ENCODE data around the gene PIH1D1. TPM values are rescaled to one million over a fixed set of nuclear protein-coding genes. Genes with fewer than 3 reads are reported as not detected.
A peak's percentile ranks its signal among the peaks of the same experiment; 100 is the strongest.

Gene PIH1D1
- total RNA-seq, 1 experiment from 2014 or later: 116 TPM

DNA sequence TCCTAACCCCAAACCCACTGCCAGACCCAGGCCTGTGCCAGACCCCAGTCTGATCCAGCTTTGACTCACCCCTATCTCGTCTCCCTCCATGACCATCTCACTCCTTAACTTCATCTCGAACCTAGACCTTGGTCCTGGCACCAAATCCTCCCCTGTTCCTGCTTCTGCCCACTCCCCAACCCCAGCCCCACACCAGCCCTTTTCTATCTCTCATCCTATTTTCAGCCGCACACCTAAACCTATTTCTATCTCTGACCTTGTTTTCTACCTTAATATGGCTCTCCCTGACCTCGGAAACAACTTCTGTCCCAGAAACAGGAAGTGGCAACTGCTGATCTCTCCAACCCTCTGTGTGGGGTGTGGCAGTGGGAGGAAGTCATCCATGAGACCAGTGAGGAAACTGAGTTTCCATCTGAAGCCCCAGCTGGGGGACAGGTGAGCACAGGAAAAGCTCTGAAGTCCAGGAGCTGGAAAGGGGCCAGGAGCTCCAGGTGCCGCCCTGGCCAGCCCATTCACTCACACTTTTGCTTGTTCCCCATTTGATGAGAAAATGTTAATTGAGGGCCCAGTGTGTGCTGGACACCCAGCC, 42.1 kb downstream of the PIH1D1 start:
- Mint-ChIP-seq H3K36me3 (ENCODE audit: insufficient read depth, unreplicated experiment) (no peaks in the 10 kb centered on the region), H3K4me1 (ENCODE audit: insufficient read depth, unreplicated experiment) (no peaks in the 10 kb centered on the region), H3K27ac (ENCODE audit: low read depth, unreplicated experiment) (no peak overlapping the region), H3K9me3 (ENCODE audit: unreplicated experiment) (no peaks in the 10 kb centered on the region), H3K27me3 (ENCODE audit: insufficient read depth, unreplicated experiment) (peaks cover 12% of the 10 kb centered on the region), H3K4me3 (ENCODE audit: unreplicated experiment) (no peak overlapping the region)
- intact Hi-C loops (cut with micrococcal nuclease): no loop called here
- ChIA-PET POLR2A (no interaction called here), CTCF (interaction anchor here (0.6 kb wide), 1 partner anchor 15 kb away, joined by 4 read pairs; no protein-coding TSS in a partner anchor)
- no TSS peak for BruUV-seq (replicated peaks)
- TF ChIP-seq, protein P1, sequence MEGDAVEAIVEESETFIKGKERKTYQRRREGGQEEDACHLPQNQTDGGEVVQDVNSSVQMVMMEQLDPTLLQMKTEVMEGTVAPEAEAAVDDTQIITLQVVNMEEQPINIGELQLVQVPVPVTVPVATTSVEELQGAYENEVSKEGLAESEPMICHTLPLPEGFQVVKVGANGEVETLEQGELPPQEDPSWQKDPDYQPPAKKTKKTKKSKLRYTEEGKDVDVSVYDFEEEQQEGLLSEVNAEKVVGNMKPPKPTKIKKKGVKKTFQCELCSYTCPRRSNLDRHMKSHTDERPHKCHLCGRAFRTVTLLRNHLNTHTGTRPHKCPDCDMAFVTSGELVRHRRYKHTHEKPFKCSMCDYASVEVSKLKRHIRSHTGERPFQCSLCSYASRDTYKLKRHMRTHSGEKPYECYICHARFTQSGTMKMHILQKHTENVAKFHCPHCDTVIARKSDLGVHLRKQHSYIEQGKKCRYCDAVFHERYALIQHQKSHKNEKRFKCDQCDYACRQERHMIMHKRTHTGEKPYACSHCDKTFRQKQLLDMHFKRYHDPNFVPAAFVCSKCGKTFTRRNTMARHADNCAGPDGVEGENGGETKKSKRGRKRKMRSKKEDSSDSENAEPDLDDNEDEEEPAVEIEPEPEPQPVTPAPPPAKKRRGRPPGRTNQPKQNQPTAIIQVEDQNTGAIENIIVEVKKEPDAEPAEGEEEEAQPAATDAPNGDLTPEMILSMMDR (IDR thresholded peaks at IDR 0.05; ENCODE audit: unreplicated experiment): no peak
- no peak for DNase-seq (ENCODE audit: unreplicated experiment)

DNA sequence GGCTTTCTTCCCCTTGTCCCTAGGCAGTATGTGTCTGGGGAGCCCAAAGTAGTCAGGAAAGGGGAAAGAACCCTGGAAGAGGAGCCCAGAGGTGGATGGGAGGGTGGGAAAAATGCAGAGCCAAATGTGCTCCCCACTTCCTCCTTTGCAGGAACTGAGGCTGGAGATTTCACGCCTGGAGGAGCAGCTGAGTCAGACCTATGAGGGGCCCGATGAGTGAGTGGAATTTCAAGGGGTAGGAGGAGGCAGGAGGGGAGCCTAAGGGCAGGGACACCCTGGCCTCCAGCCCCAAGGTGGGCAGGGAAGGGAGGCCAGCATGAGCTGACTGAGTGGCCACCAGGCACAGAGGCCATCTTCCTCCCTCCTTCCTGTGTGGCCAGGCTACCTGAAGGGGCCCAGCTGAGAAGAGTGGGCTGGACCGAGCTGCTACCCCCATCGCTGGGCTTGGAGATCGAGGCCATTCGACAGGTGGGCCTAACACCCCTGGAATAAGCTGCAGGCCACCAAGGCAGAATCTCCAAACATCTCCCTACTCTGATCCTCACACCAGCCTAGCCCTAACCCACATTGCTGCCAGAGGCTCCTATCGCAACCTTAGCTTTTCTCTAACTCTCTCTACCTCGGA, 42.7 kb downstream of the PIH1D1 start:
- Mint-ChIP-seq H3K27me3 (ENCODE audit: insufficient read depth, unreplicated experiment) (peaks cover 12% of the 10 kb centered on the region), H3K9me3 (ENCODE audit: unreplicated experiment) (no peaks in the 10 kb centered on the region), H3K27ac (ENCODE audit: low read depth, unreplicated experiment) (no peak overlapping the region), H3K4me3 (ENCODE audit: unreplicated experiment) (no peak overlapping the region), H3K4me1 (ENCODE audit: insufficient read depth, unreplicated experiment) (no peaks in the 10 kb centered on the region), H3K36me3 (ENCODE audit: insufficient read depth, unreplicated experiment) (no peaks in the 10 kb centered on the region)
- intact Hi-C loops (cut with micrococcal nuclease): no loop called here
- TF ChIP-seq, protein P1 (IDR thresholded peaks at IDR 0.05; ENCODE audit: unreplicated experiment): no peak
- no peak for DNase-seq (ENCODE audit: unreplicated experiment)
- CTCF ChIA-PET: interaction anchor here (0.6 kb wide), 1 partner anchor 15 kb away, joined by 4 read pairs; no protein-coding TSS in a partner anchor
- BruUV-seq (replicated peaks): no TSS peak
- POLR2A ChIA-PET: interaction anchor here (1.6 kb wide), 1 partner anchor 17 kb away, joined by 3 read pairs; no protein-coding TSS in a partner anchor

DNA sequence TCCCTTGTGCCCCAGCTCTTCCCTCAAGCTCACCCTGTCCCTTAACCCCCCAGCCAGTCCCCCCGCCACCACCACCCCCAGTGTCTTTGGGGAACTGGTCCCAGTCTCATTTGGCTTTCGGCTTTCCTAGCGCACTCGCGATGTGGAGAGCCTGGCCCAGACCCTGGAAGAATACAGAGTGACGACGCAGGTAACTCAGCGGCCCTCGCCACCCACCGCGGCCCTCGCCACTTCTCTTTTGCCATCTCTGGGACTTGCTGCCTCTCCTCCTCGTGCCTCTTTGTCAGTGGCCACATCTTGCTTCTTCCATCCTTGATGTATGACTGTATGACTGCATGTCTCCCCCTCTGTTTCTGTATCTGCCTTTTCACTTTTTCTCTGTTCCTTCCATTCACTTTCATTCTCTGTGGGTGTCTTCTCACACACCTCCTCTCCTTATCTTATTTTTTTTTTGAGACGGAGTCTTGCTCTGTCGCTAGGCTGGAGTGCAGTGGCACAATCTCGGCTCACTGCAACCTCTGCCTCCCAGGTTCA, 44.1 kb downstream of the PIH1D1 start:
- Mint-ChIP-seq H3K4me3 (ENCODE audit: unreplicated experiment) (no peak overlapping the region), H3K4me1 (ENCODE audit: insufficient read depth, unreplicated experiment) (no peaks in the 10 kb centered on the region), H3K36me3 (ENCODE audit: insufficient read depth, unreplicated experiment) (no peaks in the 10 kb centered on the region), H3K9me3 (ENCODE audit: unreplicated experiment) (no peaks in the 10 kb centered on the region), H3K27ac (ENCODE audit: low read depth, unreplicated experiment) (no peak overlapping the region), H3K27me3 (ENCODE audit: insufficient read depth, unreplicated experiment) (peaks cover 12% of the 10 kb centered on the region)
- intact Hi-C loops (cut with micrococcal nuclease): no loop called here
- POLR2A ChIA-PET: interaction anchor here (0.6 to 1.6 kb wide), 2 partner anchors 16 to 45 kb away, joined by 3 to 4 read pairs; partner anchors contain the start of gene TEAD2
- DNase-seq (ENCODE audit: unreplicated experiment): no peak
- CTCF ChIA-PET: interaction anchor here (1.5 kb wide), 1 partner anchor 9 kb away, joined by 3 read pairs; no protein-coding TSS in a partner anchor
- BruUV-seq (replicated peaks): no TSS peak
- TF ChIP-seq, protein P1 (IDR thresholded peaks at IDR 0.05; ENCODE audit: unreplicated experiment): no peak

DNA sequence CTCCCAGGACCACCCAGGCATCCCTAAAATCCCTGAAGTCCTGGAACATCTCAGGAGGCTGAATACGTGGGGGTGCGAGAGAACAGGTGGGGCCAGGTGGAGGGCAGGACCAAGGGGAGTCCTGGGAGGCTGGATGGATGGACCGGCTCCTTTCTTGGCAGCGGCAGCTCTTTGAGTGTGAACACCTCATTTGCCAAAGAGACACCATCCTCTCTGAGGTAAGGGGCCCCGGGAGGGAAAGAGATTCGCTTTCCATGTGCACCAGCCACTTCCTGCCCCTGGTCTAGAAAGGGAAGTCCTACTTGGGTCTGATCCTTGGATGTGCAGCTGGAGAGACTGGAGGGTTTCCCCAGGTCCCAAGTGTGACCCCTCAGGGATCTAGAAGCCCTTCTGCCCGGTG, 44.5 kb downstream of the PIH1D1 start:
- peak overlapping the region; percentile 41 for H3K27ac Mint-ChIP-seq (ENCODE audit: low read depth, unreplicated experiment)
- CTCF ChIA-PET: interaction anchor here (1.5 kb wide), 1 partner anchor 10 kb away, joined by 3 read pairs; no protein-coding TSS in a partner anchor

More for the DNA sequence above, 44.5 kb downstream of the PIH1D1 start:
- BruUV-seq (replicated peaks): no TSS peak
- intact Hi-C loops (cut with micrococcal nuclease): no loop called here
- H3K27me3 Mint-ChIP-seq (ENCODE audit: insufficient read depth, unreplicated experiment): peaks cover 12% of the 10 kb centered on the region
- DNase-seq (ENCODE audit: unreplicated experiment): no peak
- no peaks in the 10 kb centered on the region for H3K9me3 Mint-ChIP-seq (ENCODE audit: unreplicated experiment)
- H3K4me1 Mint-ChIP-seq (ENCODE audit: insufficient read depth, unreplicated experiment): no peaks in the 10 kb centered on the region
- TF ChIP-seq, protein P1 (IDR thresholded peaks at IDR 0.05; ENCODE audit: unreplicated experiment): no peak
- POLR2A ChIA-PET: interaction anchor here (0.6 kb wide), 1 partner anchor 45 kb away, joined by 4 read pairs; the partner anchor contains the start of gene TEAD2
- no peaks in the 10 kb centered on the region for H3K36me3 Mint-ChIP-seq (ENCODE audit: insufficient read depth, unreplicated experiment)
- H3K4me3 Mint-ChIP-seq (ENCODE audit: unreplicated experiment): no peak overlapping the region

All from MCF 10A (cell line).